Measurements from ENCODE around the gene SORL1. TPM values are rescaled to one million over a fixed set of nuclear protein-coding genes. Genes with fewer than 3 reads are reported as not detected.

SORL1 gene
- total and polyA plus RNA-seq, 2 of the 13 experiments (the other 11 are each of a cell fraction or from before 2014, with no cell fraction given): 21.3 to 148 TPM

DNA sequence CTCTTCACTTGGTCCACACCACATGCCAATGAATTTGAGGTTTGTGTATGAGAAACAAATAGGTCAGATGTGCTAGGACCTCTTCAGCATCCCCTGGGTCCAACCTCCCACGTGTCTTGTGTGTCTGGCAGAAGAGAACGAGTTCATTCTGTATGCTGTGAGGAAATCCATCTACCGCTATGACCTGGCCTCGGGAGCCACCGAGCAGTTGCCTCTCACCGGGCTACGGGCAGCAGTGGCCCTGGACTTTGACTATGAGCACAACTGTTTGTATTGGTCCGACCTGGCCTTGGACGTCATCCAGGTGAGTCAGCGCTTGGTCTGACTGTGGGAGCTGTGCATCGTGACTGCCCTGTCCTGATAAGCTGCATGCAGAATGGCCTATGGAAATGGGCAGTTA lies 101.7 kb downstream of the SORL1 start (continued):
- peak; percentile 92 for TF ChIP-seq PAXIP1 (CRISPR knock-in tag; conservative IDR thresholded peaks at IDR 0.05)
- peak; percentile 82; the same call in 1 of the 2 replicates for TF ChIP-seq ZBTB3 (CRISPR knock-in tag; IDR thresholded peaks at IDR 0.05; ENCODE audit: borderline replicate concordance, low read depth)
- TF ChIP-seq CREM (IDR thresholded peaks at IDR 0.05): peak; percentile 73
- no peak for TF ChIP-seq CREM (CRISPR knock-in tag; IDR thresholded peaks at IDR 0.05)
- no peak for TF ChIP-seq ZNF777 (CRISPR knock-in tag; IDR thresholded peaks at IDR 0.05)
- no peak for TF ChIP-seq ZBTB1 (CRISPR knock-in tag; IDR thresholded peaks at IDR 0.05; ENCODE audit: borderline replicate concordance)
- peak; percentile 66; the same call in 1 of the 2 replicates for TF ChIP-seq KDM2A (CRISPR knock-in tag; IDR thresholded peaks at IDR 0.05; ENCODE audit: borderline replicate concordance, low read depth)
- TF ChIP-seq ZNF33B (CRISPR knock-in tag; IDR thresholded peaks at IDR 0.05): no peak
- no peak for TF ChIP-seq ZNF142 (CRISPR knock-in tag; IDR thresholded peaks at IDR 0.05)
- TF ChIP-seq ZNF441 (CRISPR knock-in tag; IDR thresholded peaks at IDR 0.05; ENCODE audit: borderline replicate concordance): 0 out of 2 replicates have a peak, but pooled peaks have one; percentile 62
- peak; percentile 51; the same call in 1 of the 2 replicates for TF ChIP-seq ZNF674 (CRISPR knock-in tag; IDR thresholded peaks at IDR 0.05; ENCODE audit: low read depth)
- no peak for TF ChIP-seq ZNF546 (CRISPR knock-in tag; conservative IDR thresholded peaks at IDR 0.05)
- TF ChIP-seq ATF7-NPFF (CRISPR knock-in tag; IDR thresholded peaks at IDR 0.05; ENCODE audit: low read depth): no peak
- TF ChIP-seq TERF1 (CRISPR knock-in tag; IDR thresholded peaks at IDR 0.05): no peak
- no peak for TF ChIP-seq EEA1 (CRISPR knock-in tag; IDR thresholded peaks at IDR 0.05; ENCODE audit: borderline replicate concordance)
- TF ChIP-seq PLRG1 (conservative IDR thresholded peaks at IDR 0.05): no peak
- TF ChIP-seq, protein P1, sequence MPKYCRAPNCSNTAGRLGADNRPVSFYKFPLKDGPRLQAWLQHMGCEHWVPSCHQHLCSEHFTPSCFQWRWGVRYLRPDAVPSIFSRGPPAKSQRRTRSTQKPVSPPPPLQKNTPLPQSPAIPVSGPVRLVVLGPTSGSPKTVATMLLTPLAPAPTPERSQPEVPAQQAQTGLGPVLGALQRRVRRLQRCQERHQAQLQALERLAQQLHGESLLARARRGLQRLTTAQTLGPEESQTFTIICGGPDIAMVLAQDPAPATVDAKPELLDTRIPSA (CRISPR knock-in tag; IDR thresholded peaks at IDR 0.05; ENCODE audit: borderline replicate concordance): no peak
- no peak for TF ChIP-seq AHR (CRISPR knock-in tag; IDR thresholded peaks at IDR 0.05)

Data from HepG2 (cell line).